SK-N-SH treated with all-trans-retinoic acid at 6 μM for 48 hours (cell line): ENCODE results near the gene PPFIA1.

Experiments used
- ARNTL ChIP-seq: fragments of 450-650 bp; formaldehyde crosslinking; IDR thresholded peaks from 2 replicates; pipeline ENCODE4 v1.5.0; 2020; ENCODE audit warnings: low read depth, mild to moderate bottlenecking, moderate library complexity, borderline replicate concordance
- BACH2 ChIP-seq: fragments of 250-450 bp; sonication (Bioruptor Pico); IDR thresholded peaks from 2 replicates; pipeline ENCODE4 v1.9.0; 2021; ENCODE audit warnings: mild to moderate bottlenecking, borderline replicate concordance
- CREB5 ChIP-seq: fragments of 250-450 bp; sonication (Bioruptor Pico); IDR thresholded peaks from 2 replicates; pipeline ENCODE4 v1.5.1; 2020; ENCODE audit warnings: low read depth, mild to moderate bottlenecking, moderate library complexity
- ESRRG ChIP-seq: fragments of 250-450 bp; sonication (Bioruptor Pico); IDR thresholded peaks from 2 replicates; pipeline ENCODE4 v1.6.1; 2021; ENCODE audit warnings: mild to moderate bottlenecking
- GLIS3 ChIP-seq: fragments of 250-450 bp; sonication (Bioruptor Pico); IDR thresholded peaks from 2 replicates; pipeline ENCODE4 v1.5.0; 2020; ENCODE audit warnings: mild to moderate bottlenecking, moderate library complexity
- ISL1 ChIP-seq: fragments of 250-450 bp; sonication (Bioruptor Pico); IDR thresholded peaks from 2 replicates; pipeline ENCODE4 v2.1.2; 2022; ENCODE audit warnings: mild to moderate bottlenecking, moderate library complexity
- OSR1 ChIP-seq: fragments of 250-450 bp; sonication (Bioruptor Pico); IDR thresholded peaks from 2 replicates; pipeline ENCODE4 v1.8.0; 2022; ENCODE audit warnings: moderate library complexity, mild to moderate bottlenecking, inconsistent platforms
- POU6F1 ChIP-seq: fragments of 250-450 bp; sonication (Bioruptor Pico); IDR thresholded peaks from 2 replicates; pipeline ENCODE4 v1.8.0; 2021; ENCODE audit warnings: low read depth, mild to moderate bottlenecking, moderate library complexity, borderline replicate concordance
- TCF4 ChIP-seq: fragments of 250-450 bp; sonication (Bioruptor Pico); IDR thresholded peaks from 2 replicates; pipeline ENCODE4 v1.8.0; 2021; ENCODE audit warnings: mild to moderate bottlenecking, moderate library complexity, borderline replicate concordance
- ZC3H10 ChIP-seq: fragments of 250-450 bp; sonication (Bioruptor Pico); IDR thresholded peaks from 2 replicates; pipeline ENCODE4 v1.5.1; 2021; ENCODE audit warnings: mild to moderate bottlenecking, moderate library complexity
- ZFP3 ChIP-seq: fragments of 250-450 bp; sonication (Bioruptor Pico); IDR thresholded peaks from 2 replicates; pipeline ENCODE4 v1.5.0; 2020; ENCODE audit warnings: mild to moderate bottlenecking, moderate library complexity
- ZFP30 ChIP-seq: fragments of 450-650 bp; formaldehyde crosslinking; IDR thresholded peaks from 2 replicates; pipeline ENCODE4 v1.5.0; 2022; ENCODE audit warnings: mild to moderate bottlenecking, moderate library complexity
- ZNF565 ChIP-seq: fragments of 450-650 bp; formaldehyde crosslinking; conservative IDR thresholded peaks from 2 replicates; pipeline ENCODE4 v1.5.0; 2020; ENCODE audit warnings: low read depth, mild to moderate bottlenecking, moderate library complexity
- ZNF8 ChIP-seq: fragments of 450-650 bp; formaldehyde crosslinking; IDR thresholded peaks from 2 replicates; pipeline ENCODE4 v1.5.0; 2020; ENCODE audit warnings: mild to moderate bottlenecking, moderate library complexity

- TF ChIP-seq CREB5 (CRISPR knock-in tag) (no peak), ESRRG (CRISPR knock-in tag) (no peak), ZFP30 (CRISPR knock-in tag) (no peak), ARNTL (no peak), ZNF565 (no peak), ZC3H10 (no peak), TCF4 (CRISPR knock-in tag) (no peak), OSR1 (CRISPR knock-in tag) (no peak), ISL1 (CRISPR knock-in tag) (no peak), ZFP3 (CRISPR knock-in tag) (no peak), GLIS3 (CRISPR knock-in tag) (no peak), BACH2 (CRISPR knock-in tag) (no peak), ZNF8 (CRISPR knock-in tag) (no peak), POU6F1 (CRISPR knock-in tag) (no peak)
Observed at GRCh38 chr11:70377645-70378044, 107.2 kb downstream of the PPFIA1 start.
